Sigmoid colon (tissue), 4 donors: ENCODE data around the gene CENPF.

ENCODE experiments used
- POLR2A ChIP-seq, 2 donors: fragments of 450-650 bp; IDR thresholded peaks; one replicate each; pipeline ENCODE4 v1.6.1; 2016; ENCODE audit warnings: antibody characterized with exemption in 2 of 2, mild to moderate bottlenecking in 2 of 2, moderate library complexity in 2 of 2
- POLR2AphosphoS5 ChIP-seq, 4 donors: sonication (generic); formaldehyde crosslinking; IDR thresholded peaks; one replicate each; pipeline ENCODE4 v1.6.1; 2017; ENCODE audit warnings: antibody characterized with exemption in 4 of 4
- TF ChIP-seq, protein P1 (sequence below), 4 experiments: fragments of 450-650 bp in 3 of 4; fragments of 200-600 bp in 1 of 4; IDR thresholded peaks; one replicate each; pipeline ENCODE4 v1.5.1; 2016 to 2019; ENCODE audit warnings: antibody characterized with exemption in 4 of 4, mild to moderate bottlenecking in 3 of 4, moderate library complexity in 2 of 4

DNA sequence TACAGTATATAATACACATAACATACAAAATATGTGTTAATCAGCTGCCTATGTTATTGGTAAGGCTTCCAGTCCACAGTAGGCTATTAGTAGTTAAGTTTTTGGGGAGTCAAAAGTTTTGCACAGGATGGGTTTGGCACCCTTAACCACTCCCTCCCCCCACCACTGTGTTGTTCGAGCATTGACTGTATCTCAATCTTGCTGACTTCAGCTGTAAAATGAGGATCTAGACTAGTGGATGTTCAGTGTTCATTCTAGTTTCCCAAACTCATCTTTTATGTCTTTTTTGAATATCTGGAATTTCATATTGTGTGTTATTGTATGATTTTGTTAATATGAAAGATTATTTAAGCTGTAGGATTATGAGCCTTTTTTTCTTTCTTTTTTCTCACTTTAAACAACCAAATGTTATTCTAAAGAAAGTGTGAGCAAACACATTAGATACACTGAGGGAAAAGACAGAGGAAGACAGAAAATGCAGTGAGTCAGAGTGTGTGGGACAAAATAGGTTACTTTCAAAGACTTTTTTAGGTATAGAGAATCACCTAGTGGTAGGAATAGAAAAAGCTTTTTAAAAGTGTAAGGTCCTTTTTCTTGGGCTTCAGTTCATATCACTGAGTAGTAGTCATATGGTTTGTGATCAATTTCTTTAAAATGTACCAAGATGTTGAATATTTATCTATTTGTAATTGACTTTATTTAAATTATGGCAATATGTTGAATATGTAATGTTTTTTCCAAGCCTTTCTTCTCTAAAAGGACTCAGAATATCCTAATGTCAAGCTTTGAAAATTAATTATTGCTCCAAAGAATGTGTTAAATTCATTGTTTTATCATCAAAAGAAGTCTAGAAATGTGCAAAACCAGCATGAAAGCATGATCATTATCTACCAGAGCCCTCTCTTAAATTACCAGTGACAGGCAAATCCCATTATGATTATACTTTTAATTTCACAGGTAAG lies 17.9 kb upstream of the CENPF start:
- TF ChIP-seq POLR2A (IDR thresholded peaks at IDR 0.05) (no peak), POLR2AphosphoS5 (IDR thresholded peaks at IDR 0.05) (no peak)
- TF ChIP-seq, protein P1, sequence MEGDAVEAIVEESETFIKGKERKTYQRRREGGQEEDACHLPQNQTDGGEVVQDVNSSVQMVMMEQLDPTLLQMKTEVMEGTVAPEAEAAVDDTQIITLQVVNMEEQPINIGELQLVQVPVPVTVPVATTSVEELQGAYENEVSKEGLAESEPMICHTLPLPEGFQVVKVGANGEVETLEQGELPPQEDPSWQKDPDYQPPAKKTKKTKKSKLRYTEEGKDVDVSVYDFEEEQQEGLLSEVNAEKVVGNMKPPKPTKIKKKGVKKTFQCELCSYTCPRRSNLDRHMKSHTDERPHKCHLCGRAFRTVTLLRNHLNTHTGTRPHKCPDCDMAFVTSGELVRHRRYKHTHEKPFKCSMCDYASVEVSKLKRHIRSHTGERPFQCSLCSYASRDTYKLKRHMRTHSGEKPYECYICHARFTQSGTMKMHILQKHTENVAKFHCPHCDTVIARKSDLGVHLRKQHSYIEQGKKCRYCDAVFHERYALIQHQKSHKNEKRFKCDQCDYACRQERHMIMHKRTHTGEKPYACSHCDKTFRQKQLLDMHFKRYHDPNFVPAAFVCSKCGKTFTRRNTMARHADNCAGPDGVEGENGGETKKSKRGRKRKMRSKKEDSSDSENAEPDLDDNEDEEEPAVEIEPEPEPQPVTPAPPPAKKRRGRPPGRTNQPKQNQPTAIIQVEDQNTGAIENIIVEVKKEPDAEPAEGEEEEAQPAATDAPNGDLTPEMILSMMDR (IDR thresholded peaks at IDR 0.05), result peak; percentile 46 to 81 (median 76)
